HG02571 (cell line): Measurements from ENCODE around the gene SH3RF1.

Source experiments
- ATAC-seq: cut with Tn5 transposase; IDR thresholded peaks from one replicate; pipeline ENCODE4 v1.9.1; 2021; ENCODE audit warnings: mild to moderate bottlenecking, moderate library complexity; ENCODE audit not compliant: unreplicated experiment

SH3RF1 gene

GRCh38 chr4:169142391-169142790, 128.4 kb downstream of the SH3RF1 start:
- no peak for ATAC-seq

- no peak for ATAC-seq
These were observed 131.7 kb downstream of the SH3RF1 start for GRCh38 chr4:169139021-169139420.

GRCh38 chr4:169137558-169137920, 133.2 kb downstream of the SH3RF1 start:
- ATAC-seq = no peak

GRCh38 chr4:169136796-169137557, 133.8 kb downstream of the SH3RF1 start:
- no peak for ATAC-seq

GRCh38 chr4:169136330-169136729, 134.4 kb downstream of the SH3RF1 start:
- no peak for ATAC-seq

- ATAC-seq = no peak
These were observed 135.0 kb downstream of the SH3RF1 start for GRCh38 chr4:169135776-169136175.

- ATAC-seq = no peak
These were observed 136.8 kb downstream of the SH3RF1 start for GRCh38 chr4:169133932-169134331.

- ATAC-seq = no peak
These were observed 138.0 kb downstream of the SH3RF1 start for GRCh38 chr4:169132561-169133305.

GRCh38 chr4:169131556-169132208, 139.1 kb downstream of the SH3RF1 start:
- no peak for ATAC-seq

- ATAC-seq = no peak
These were observed 141.9 kb downstream of the SH3RF1 start for GRCh38 chr4:169128902-169129301.

- ATAC-seq = no peak
These were observed 143.4 kb downstream of the SH3RF1 start for GRCh38 chr4:169127314-169127713.

GRCh38 chr4:169124661-169125060, 146.1 kb downstream of the SH3RF1 start:
- ATAC-seq = no peak

- ATAC-seq = no peak
These were observed 148.3 kb downstream of the SH3RF1 start for GRCh38 chr4:169122422-169122821.

- no peak for ATAC-seq
These were observed 148.8 kb downstream of the SH3RF1 start for GRCh38 chr4:169121861-169122382.

- no peak for ATAC-seq
These were observed 150.1 kb downstream of the SH3RF1 start for GRCh38 chr4:169120624-169121023.

GRCh38 chr4:169119536-169119935, 151.2 kb downstream of the SH3RF1 start:
- ATAC-seq = no peak

- ATAC-seq = no peak
These were observed 153.1 kb downstream of the SH3RF1 start for GRCh38 chr4:169117591-169118081.

- no peak for ATAC-seq
These were observed 154.4 kb downstream of the SH3RF1 start for GRCh38 chr4:169116270-169116901.

- ATAC-seq = no peak
These were observed 154.9 kb downstream of the SH3RF1 start for GRCh38 chr4:169115897-169116254.

GRCh38 chr4:169115144-169115896, 155.4 kb downstream of the SH3RF1 start:
- ATAC-seq = no peak
